ENCODE data around the gene ARSD. TPM values are rescaled to one million over a fixed set of nuclear protein-coding genes. Genes with fewer than 3 reads are reported as not detected.

ARSD gene
- total and polyA plus RNA-seq, 2 of the 8 experiments (the other 6 are each of a cell fraction or from before 2014, with no cell fraction given), result 1.8 to 3.2 TPM

GRCh38 chrX:2892816-2893215, 36.3 kb downstream of the ARSD start:
- no peak for FAIRE-seq
- no peaks in the 10 kb centered on the region for H4K20me1 ChIP-seq (replicated peaks in 1 of 2; ENCODE audit: control insufficient read depth in 1 of 2, insufficient read depth in 2 of 2, low read length in 2 of 2)
- ChIA-PET CTCF (ENCODE audit: partially characterized antibody) (interaction anchor here (0.7 kb wide), 1 partner anchor 90 kb away, joined by 3 read pairs; no protein-coding TSS in a partner anchor), POLR2A (ENCODE audit: partially characterized antibody) (no interaction called here)
- no peak overlapping the region for H2AK5ac ChIP-seq (ENCODE audit: low read depth, low read length)
- no peak overlapping the region for H3K23ac ChIP-seq (ENCODE audit: insufficient read length)
- no peak overlapping the region for H3K14ac ChIP-seq (ENCODE audit: insufficient read length)
- peaks cover 0 to 10% (median 5%) of the 10 kb centered on the region in 4 experiments; a peak in 5 of 7 replicates for H3K4me1 ChIP-seq (replicated peaks in 1 of 4; ENCODE audit: control insufficient read depth in 3 of 4, insufficient read depth in 4 of 4, low read length in 3 of 4)
- H4K91ac ChIP-seq (replicated peaks; ENCODE audit: insufficient read length, low read length), result no peak overlapping the region
- WGBS, 2 experiments (ENCODE audit: extremely low coverage in 1 of 2, insufficient coverage in 1 of 2, insufficient read length in 1 of 2, insufficient replicate concordance in 2 of 2, low coverage in 1 of 2, low lambda C conversion rate in 2 of 2, missing lambda C conversion rate in 1 of 2), result 100% methylated on average over 3 of the region's 5 CpGs; no CpG with 5 or more reads in 1 of the 2 experiments
- H3K23me2 ChIP-seq (ENCODE audit: low read depth, low read length), result no peaks in the 10 kb centered on the region
- H3K9ac ChIP-seq (replicated peaks in 1 of 4; ENCODE audit: extremely low read depth in 1 of 4, low read depth in 3 of 4, low read length in 3 of 4), result no peak overlapping the region
- no peaks in the 10 kb centered on the region for H3K36me3 ChIP-seq (ENCODE audit: control insufficient read depth in 2 of 4, insufficient read depth in 4 of 4, low read length in 3 of 4)
- no peak overlapping the region for H3K56ac ChIP-seq (replicated peaks; ENCODE audit: insufficient read length, low read depth, low read length)
- H4K8ac ChIP-seq (ENCODE audit: extremely low read depth, insufficient read depth, low read length), result no peak overlapping the region
- H2BK5ac ChIP-seq (ENCODE audit: low read depth, low read length), result no peak overlapping the region
- no peaks in the 10 kb centered on the region for H3K79me1 ChIP-seq (ENCODE audit: low read depth, low read length)
- H2BK12ac ChIP-seq (ENCODE audit: low read depth, low read length), result no peak overlapping the region
- no peak for TF ChIP-seq RNF2 (IDR thresholded peaks at IDR 0.05; ENCODE audit: borderline replicate concordance, low read depth, low read length, missing control alignments, poor library complexity, severe bottlenecking)
- no peak for TF ChIP-seq POLR2AphosphoS5 (IDR thresholded peaks at IDR 0.05; ENCODE audit: low read depth, low read length)
- no peak for TF ChIP-seq USF2 (IDR thresholded peaks at IDR 0.05; ENCODE audit: low read length)
- TF ChIP-seq GTF2F1 (IDR thresholded peaks at IDR 0.05; ENCODE audit: borderline replicate concordance, low read depth, low read length), result no peak
- TF ChIP-seq CTCF (IDR thresholded peaks at IDR 0.05; ENCODE audit: control extremely low read depth in 1 of 3, insufficient read depth in 1 of 3, low read depth in 1 of 3, low read length in 3 of 3), result no peak
- H2BK15ac ChIP-seq (ENCODE audit: low read length), result no peak overlapping the region
- DNase-seq (ENCODE audit: low read depth in 1 of 2, low spot score in 2 of 2), result no peak
- no peak overlapping the region for H2BK20ac ChIP-seq (ENCODE audit: low read length)
- no peak overlapping the region for H3K18ac ChIP-seq (ENCODE audit: extremely low read depth, low read length)
- no peaks in the 10 kb centered on the region for H3K9me3 ChIP-seq (ENCODE audit: insufficient read depth in 2 of 2, low read depth in 1 of 2, low read length in 1 of 2)
- no peak overlapping the region for H2AFZ ChIP-seq (ENCODE audit: low read length)
- H3K4me3 ChIP-seq (ENCODE audit: extremely low read depth in 1 of 4, insufficient read depth in 2 of 4, low read depth in 3 of 4, low read length in 4 of 4), result no peak overlapping the region
- H3K4me2 ChIP-seq (ENCODE audit: insufficient read depth in 1 of 2, low read depth in 2 of 2, low read length in 2 of 2), result no peak overlapping the region
- no peak overlapping the region for H3K27ac ChIP-seq (ENCODE audit: low read depth, low read length)
- no peak overlapping the region for H4K5ac ChIP-seq (ENCODE audit: insufficient read length, low read depth, low read length)
- no peaks in the 10 kb centered on the region for H3K79me2 ChIP-seq (ENCODE audit: control insufficient read depth in 1 of 2, insufficient read depth in 2 of 2, low read length in 2 of 2)
- no peaks in the 10 kb centered on the region for H3K27me3 ChIP-seq (replicated peaks in 1 of 4; ENCODE audit: control insufficient read depth in 3 of 4, extremely low read depth in 1 of 4, insufficient read depth in 3 of 4, low read length in 3 of 4)
- H3K4ac ChIP-seq (replicated peaks; ENCODE audit: insufficient read length, low read depth, low read length), result no peak overlapping the region
- no peak overlapping the region for H2BK120ac ChIP-seq (replicated peaks; ENCODE audit: low read depth, low read length)
